WTC11 (cell line): Measurements from ENCODE around the gene MORC1. TPM values are rescaled to one million over a fixed set of nuclear protein-coding genes. Genes with fewer than 3 reads are reported as not detected.

Source experiments
- ATAC-seq: fragments of 200-7000 bp; cut with Tn5 transposase; 2 replicates; pipeline ENCODE4 v1.10.0; 2021; ENCODE audit warnings: mild to moderate bottlenecking, moderate library complexity
- CTCF ChIA-PET: fragments of 300-600 bp; sonication (Branson Sonifier 250); formaldehyde crosslinking; loops from one replicate; lab custom pipeline; 2021; ENCODE audit warnings: antibody characterized with exemption; lab: Charles Lee
- POLR2A ChIA-PET: fragments of 350-600 bp; sonication (Branson Sonifier 250); formaldehyde crosslinking; loops from one replicate; lab custom pipeline; 2021; ENCODE audit warnings: antibody characterized with exemption; lab: Charles Lee
- DNase-seq: peaks from one replicate; pipeline ENCODE4 v3.0.0; 2021; ENCODE audit warnings: low spot score
- H3K27ac Mint-ChIP-seq: 2 replicates; pipeline ENCODE4 v1.8.0; 2021; ENCODE audit warnings: mixed read lengths
- H3K27me3 Mint-ChIP-seq: 2 replicates; pipeline ENCODE4 v1.8.0; 2021; ENCODE audit warnings: low read depth, mild to moderate bottlenecking, moderate library complexity, mixed read lengths
- H3K36me3 Mint-ChIP-seq: 2 replicates; pipeline ENCODE4 v1.8.0; 2021; ENCODE audit warnings: mixed read lengths
- H3K4me1 Mint-ChIP-seq: 2 replicates; pipeline ENCODE4 v1.8.0; 2022; ENCODE audit warnings: mixed read lengths
- H3K4me3 Mint-ChIP-seq: 2 replicates; pipeline ENCODE4 v1.8.0; 2021; ENCODE audit warnings: mild to moderate bottlenecking, moderate library complexity, mixed read lengths
- H3K9me3 Mint-ChIP-seq: 2 replicates; pipeline ENCODE4 v1.8.0; 2021; ENCODE audit warnings: mixed read lengths
- ATF1 ChIP-seq: sonication (generic); formaldehyde crosslinking; IDR thresholded peaks from 2 replicates; pipeline ENCODE4 v1.8.1; 2023; ENCODE audit warnings: mild to moderate bottlenecking, moderate library complexity, missing genetic modification reagents
- ATF3 ChIP-seq: sonication (generic); formaldehyde crosslinking; conservative IDR thresholded peaks from 2 replicates; pipeline ENCODE4 v1.8.1; 2022; ENCODE audit warnings: mild to moderate bottlenecking, missing genetic modification reagents
- ATF6 ChIP-seq: sonication (generic); formaldehyde crosslinking; IDR thresholded peaks from 2 replicates; pipeline ENCODE4 v1.8.1; 2023; ENCODE audit warnings: mild to moderate bottlenecking, missing genetic modification reagents
- E2F1 ChIP-seq: sonication (generic); formaldehyde crosslinking; IDR thresholded peaks from 2 replicates; pipeline ENCODE4 v1.8.0; 2022; ENCODE audit warnings: mild to moderate bottlenecking, missing genetic modification reagents
- E2F4 ChIP-seq: sonication (generic); formaldehyde crosslinking; IDR thresholded peaks from 2 replicates; pipeline ENCODE4 v1.8.1; 2022; ENCODE audit warnings: low read depth, mild to moderate bottlenecking, moderate library complexity, missing genetic modification reagents, borderline replicate concordance
- EMX1 ChIP-seq: fragments of 250-450 bp; sonication (Bioruptor Pico); IDR thresholded peaks from 2 replicates; pipeline ENCODE4 v1.8.0; 2021; ENCODE audit warnings: mild to moderate bottlenecking
- ESRRA ChIP-seq: sonication (generic); formaldehyde crosslinking; IDR thresholded peaks from 2 replicates; pipeline ENCODE4 v1.8.1; 2022; ENCODE audit warnings: mild to moderate bottlenecking, missing genetic modification reagents, borderline replicate concordance
- FOXJ3 ChIP-seq: sonication (generic); formaldehyde crosslinking; IDR thresholded peaks from 2 replicates; pipeline ENCODE4 v1.9.0; 2021; ENCODE audit warnings: missing genetic modification reagents, mild to moderate bottlenecking, borderline replicate concordance
- FOXP4 ChIP-seq: sonication (generic); formaldehyde crosslinking; IDR thresholded peaks from 2 replicates; pipeline ENCODE4 v1.8.0; 2022; ENCODE audit warnings: mild to moderate bottlenecking, missing genetic modification reagents
- GABPB1 ChIP-seq: sonication (generic); formaldehyde crosslinking; IDR thresholded peaks from 2 replicates; pipeline ENCODE4 v1.8.1; 2023; ENCODE audit warnings: mild to moderate bottlenecking, missing genetic modification reagents
- HMGXB4 ChIP-seq: sonication (generic); formaldehyde crosslinking; IDR thresholded peaks from 2 replicates; pipeline ENCODE4 v1.8.1; 2023; ENCODE audit warnings: mild to moderate bottlenecking, moderate library complexity, missing genetic modification reagents
- JUN ChIP-seq: sonication (generic); formaldehyde crosslinking; IDR thresholded peaks from 2 replicates; pipeline ENCODE4 v1.8.0; 2023; ENCODE audit warnings: mild to moderate bottlenecking, missing genetic modification reagents
- NR1H2 ChIP-seq: sonication (generic); formaldehyde crosslinking; IDR thresholded peaks from 2 replicates; pipeline ENCODE4 v1.9.0; 2021; ENCODE audit warnings: mild to moderate bottlenecking, moderate library complexity, missing genetic modification reagents
- OVOL2 ChIP-seq: fragments of 250-450 bp; sonication (Bioruptor Pico); IDR thresholded peaks from 2 replicates; pipeline ENCODE4 v1.9.0; 2021; ENCODE audit warnings: mild to moderate bottlenecking, borderline replicate concordance
- PREB ChIP-seq: sonication (generic); formaldehyde crosslinking; IDR thresholded peaks from 2 replicates; pipeline ENCODE4 v1.8.1; 2022; ENCODE audit warnings: mild to moderate bottlenecking, missing genetic modification reagents, moderate library complexity, borderline replicate concordance
- RORB ChIP-seq: fragments of 250-450 bp; sonication (Bioruptor Pico); IDR thresholded peaks from 2 replicates; pipeline ENCODE4 v1.9.0; 2021; ENCODE audit warnings: mild to moderate bottlenecking
- SMAD3 ChIP-seq: sonication (generic); formaldehyde crosslinking; IDR thresholded peaks from 2 replicates; pipeline ENCODE4 v1.8.0; 2022; ENCODE audit warnings: missing genetic modification reagents, mild to moderate bottlenecking, borderline replicate concordance
- TCF7 ChIP-seq: sonication (generic); formaldehyde crosslinking; IDR thresholded peaks from 2 replicates; pipeline ENCODE4 v1.8.0; 2022; ENCODE audit warnings: mild to moderate bottlenecking, low read depth, missing genetic modification reagents, moderate library complexity
- TEAD4 ChIP-seq: sonication (generic); formaldehyde crosslinking; IDR thresholded peaks from 2 replicates; pipeline ENCODE4 v1.8.0; 2022; ENCODE audit warnings: mild to moderate bottlenecking, missing genetic modification reagents
- USF2 ChIP-seq: sonication (generic); formaldehyde crosslinking; IDR thresholded peaks from 2 replicates; pipeline ENCODE4 v1.8.1; 2023; ENCODE audit warnings: mild to moderate bottlenecking, missing genetic modification reagents, moderate library complexity
- ZNF317 ChIP-seq: sonication (generic); formaldehyde crosslinking; IDR thresholded peaks from 2 replicates; pipeline ENCODE4 v1.8.1; 2023; ENCODE audit warnings: low read depth, mild to moderate bottlenecking, moderate library complexity, missing genetic modification reagents, borderline replicate concordance
- ZSCAN18 ChIP-seq: fragments of 250-450 bp; sonication (Bioruptor Pico); IDR thresholded peaks from 2 replicates; pipeline ENCODE4 v2.1.2; 2022; ENCODE audit warnings: mild to moderate bottlenecking, moderate library complexity
- total RNA-seq: library from RNA; stranded (reverse); gene quantifications from 3 replicates; pipeline ENCODE4 v1.2.3, GENCODE V29; 2021

The MORC1 gene
- total RNA-seq, 1 experiment from 2014 or later: not detected

- H3K9me3 Mint-ChIP-seq: peaks cover 13% of the 10 kb centered on the region
- CTCF ChIA-PET: no interaction called here
- POLR2A ChIA-PET: no interaction called here
- H3K27me3 Mint-ChIP-seq: no peaks in the 10 kb centered on the region
- DNase-seq (no peak), ATAC-seq (no peak)
- H3K4me1 Mint-ChIP-seq: no peaks in the 10 kb centered on the region
- H3K4me3 Mint-ChIP-seq: no peak overlapping the region
- TF ChIP-seq ATF3 (CRISPR knock-in tag): no peak
- no peak for TF ChIP-seq TEAD4
- no peak for TF ChIP-seq ATF1 (CRISPR knock-in tag)
- no peak for TF ChIP-seq E2F1
- TF ChIP-seq TCF7: no peak
- peaks cover 5% of the 10 kb centered on the region for H3K36me3 Mint-ChIP-seq
- no peak overlapping the region for H3K27ac Mint-ChIP-seq
Measured at GRCh38 chr3:109154979-109155378, 37.0 kb upstream of the MORC1 start.

- H3K36me3 Mint-ChIP-seq: no peaks in the 10 kb centered on the region
- H3K27ac Mint-ChIP-seq: no peak overlapping the region
- TF ChIP-seq ESRRA (CRISPR knock-in tag) (no peak), FOXJ3 (CRISPR knock-in tag) (no peak), NR1H2 (CRISPR knock-in tag) (no peak), ZSCAN18 (CRISPR knock-in tag) (no peak), TEAD4 (no peak), PREB (no peak), GABPB1 (CRISPR knock-in tag) (no peak), JUN (no peak), EMX1 (CRISPR knock-in tag) (no peak), ZNF317 (CRISPR knock-in tag) (no peak), HMGXB4 (no peak), RORB (CRISPR knock-in tag) (no peak), E2F4 (no peak)
- no peaks in the 10 kb centered on the region for H3K9me3 Mint-ChIP-seq
- no peak for DNase-seq
- POLR2A ChIA-PET: no interaction called here
- H3K4me1 Mint-ChIP-seq: peaks cover 8% of the 10 kb centered on the region
- H3K4me3 Mint-ChIP-seq: no peak overlapping the region
- no peak for ATAC-seq
- CTCF ChIA-PET: no interaction called here
- H3K27me3 Mint-ChIP-seq: no peaks in the 10 kb centered on the region
Measured at GRCh38 chr3:109152320-109152719, 34.4 kb upstream of the MORC1 start.

- DNase-seq (no peak), ATAC-seq (no peak)
- H3K36me3 Mint-ChIP-seq: no peaks in the 10 kb centered on the region
- CTCF ChIA-PET: no interaction called here
- peaks cover 8% of the 10 kb centered on the region for H3K4me1 Mint-ChIP-seq
- POLR2A ChIA-PET: no interaction called here
- H3K27me3 Mint-ChIP-seq: no peaks in the 10 kb centered on the region
- peaks cover 8% of the 10 kb centered on the region; the same call in 1 of the 2 replicates for H3K9me3 Mint-ChIP-seq
- no peak overlapping the region for H3K27ac Mint-ChIP-seq
- H3K4me3 Mint-ChIP-seq: no peak overlapping the region
- TF ChIP-seq USF2 (CRISPR knock-in tag) (no peak), FOXP4 (CRISPR knock-in tag) (no peak), EMX1 (CRISPR knock-in tag) (no peak), OVOL2 (CRISPR knock-in tag) (no peak), ATF6 (CRISPR knock-in tag) (no peak), SMAD3 (CRISPR knock-in tag) (no peak)
Measured at GRCh38 chr3:109149078-109149477, 31.1 kb upstream of the MORC1 start.
